Keratinocyte (primary cell): Measurements from ENCODE around the gene CDADC1.

Experiments
- CTCF ChIP-seq, 3 experiments: IDR thresholded peaks in 1 of 3; conservative IDR thresholded peaks in 1 of 3; optimal IDR thresholded peaks in 1 of 3; 2 replicates in 2 of 3; 3 replicates in 1 of 3; pipeline versions ENCODE3 to v1.5.1; 2011; ENCODE audit warnings: low read length in 3 of 3, mild to moderate bottlenecking in 3 of 3, moderate library complexity in 2 of 3, control low read depth in 1 of 3, inconsistent platforms in 1 of 3; ENCODE audit not compliant: insufficient read depth in 2 of 3; ENCODE audit errors: extremely low read depth in 1 of 3
- EZH2 ChIP-seq: IDR thresholded peaks from one replicate; pipeline ENCODE4 v1.6.1; 2012; ENCODE audit warnings: inconsistent platforms, mild to moderate bottlenecking, low read length, moderate library complexity

- TF ChIP-seq CTCF (optimal IDR thresholded peaks at IDR 0.05 in 1 of 3, IDR thresholded peaks at IDR 0.05 in 1 of 3, conservative IDR thresholded peaks at IDR 0.05 in 1 of 3; ENCODE audit: extremely low read depth in 1 of 3, insufficient read depth in 2 of 3, low read length in 3 of 3): no peak
- no peak for TF ChIP-seq EZH2
Observed at GRCh38 chr13:49319951-49320350, 72.2 kb downstream of the CDADC1 start.
